Mesenchymal stem cell (in vitro differentiated cells and primary cell): ENCODE results near the gene INHBA.

ENCODE experiments used
- DNase-seq: peaks from one replicate; pipeline ENCODE4 v3.0.0-alpha.2; 2013
- H2AFZ ChIP-seq: one replicate; pipeline ENCODE4 v1.6.1; 2013; ENCODE audit warnings: low read depth, mild to moderate bottlenecking, control low read depth, inconsistent platforms, low read length, moderate library complexity
- H2AK5ac ChIP-seq: 2 replicates; pipeline ENCODE4 v1.6.1; 2013; ENCODE audit warnings: low read length, moderate library complexity, mild to moderate bottlenecking, inconsistent platforms; ENCODE audit not compliant: severe bottlenecking
- H2BK120ac ChIP-seq: one replicate; pipeline ENCODE4 v1.6.1; 2013; ENCODE audit warnings: low read depth, mild to moderate bottlenecking, inconsistent platforms, low read length, moderate library complexity
- H2BK12ac ChIP-seq, 2 experiments: one replicate each; pipeline ENCODE4 v1.6.1; 2013; ENCODE audit warnings: inconsistent platforms in 2 of 2, low read length in 2 of 2, mild to moderate bottlenecking in 2 of 2, moderate library complexity in 2 of 2, control low read depth in 1 of 2
- H2BK15ac ChIP-seq: one replicate; pipeline ENCODE4 v1.6.1; 2013; ENCODE audit warnings: mild to moderate bottlenecking, low read depth, inconsistent platforms; ENCODE audit not compliant: poor library complexity, severe bottlenecking
- H2BK5ac ChIP-seq: 2 replicates; pipeline ENCODE4 v1.6.1; 2013; ENCODE audit warnings: low read depth, mild to moderate bottlenecking, low read length, control low read depth, inconsistent platforms; ENCODE audit not compliant: poor library complexity, severe bottlenecking
- H3K14ac ChIP-seq, 2 experiments: one replicate each; pipeline ENCODE4 v1.6.1; 2013; ENCODE audit warnings: inconsistent platforms in 2 of 2, low read length in 2 of 2, control low read depth in 1 of 2, mild to moderate bottlenecking in 1 of 2, moderate library complexity in 1 of 2
- H3K18ac ChIP-seq, 2 experiments: one replicate each; pipeline ENCODE4 v1.6.1; 2013; ENCODE audit warnings: inconsistent platforms in 2 of 2, low read length in 2 of 2, control low read depth in 1 of 2, low read depth in 1 of 2, mild to moderate bottlenecking in 1 of 2
- H3K23ac ChIP-seq, 2 experiments: one replicate each; pipeline ENCODE4 v1.6.1; 2013; ENCODE audit warnings: inconsistent platforms in 2 of 2, low read length in 2 of 2, mild to moderate bottlenecking in 2 of 2, moderate library complexity in 2 of 2, control low read depth in 1 of 2
- H3K27ac ChIP-seq: 2 replicates; pipeline ENCODE4 v1.5.1; 2013; ENCODE audit warnings: mild to moderate bottlenecking, moderate library complexity, low read length, control low read depth, inconsistent platforms; ENCODE audit not compliant: poor library complexity, severe bottlenecking
- H3K27me3 ChIP-seq, 2 experiments: 2 replicates each; pipeline versions ENCODE4 v1.6.1 to v1.7.0; 2013; ENCODE audit warnings: low read length in 2 of 2, mild to moderate bottlenecking in 2 of 2, moderate library complexity in 2 of 2, control low read depth in 1 of 2, inconsistent platforms in 1 of 2; ENCODE audit not compliant: control insufficient read depth in 1 of 2, insufficient read depth in 1 of 2
- H3K36me3 ChIP-seq, 2 experiments: 2 replicates each; pipeline versions ENCODE4 v1.6.1 to v1.7.0; 2013; ENCODE audit warnings: low read length in 2 of 2, control low read depth in 1 of 2, inconsistent platforms in 1 of 2, low read depth in 1 of 2, mild to moderate bottlenecking in 1 of 2; ENCODE audit not compliant: insufficient read depth in 2 of 2, control insufficient read depth in 1 of 2
- H3K4ac ChIP-seq, 2 experiments: one replicate each; pipeline ENCODE4 v1.6.1; 2013; ENCODE audit warnings: inconsistent platforms in 2 of 2, low read length in 2 of 2, mild to moderate bottlenecking in 2 of 2, moderate library complexity in 2 of 2, control low read depth in 1 of 2, low read depth in 1 of 2
- H3K4me1 ChIP-seq: 2 replicates; pipeline ENCODE4 v1.6.1; 2013; ENCODE audit warnings: low read depth, low read length, control low read depth; ENCODE audit not compliant: control insufficient read depth, insufficient read depth
- H3K4me2 ChIP-seq: 2 replicates; pipeline ENCODE4 v1.6.1; 2013; ENCODE audit warnings: low read length, mild to moderate bottlenecking, inconsistent platforms; ENCODE audit not compliant: poor library complexity, severe bottlenecking
- H3K4me3 ChIP-seq, 2 experiments: 2 replicates each; pipeline versions ENCODE4 v1.5.1 to v1.7.0; 2013; ENCODE audit warnings: low read length in 2 of 2, mild to moderate bottlenecking in 2 of 2, control low read depth in 1 of 2, low read depth in 1 of 2; ENCODE audit not compliant: insufficient read depth in 1 of 2
- H3K79me1 ChIP-seq: replicated peaks from 2 replicates; pipeline ENCODE4 v1.6.1; 2013; ENCODE audit warnings: mild to moderate bottlenecking, control low read depth, low read length, inconsistent platforms; ENCODE audit not compliant: poor library complexity, severe bottlenecking
- H3K9ac ChIP-seq: 2 replicates; pipeline ENCODE4 v1.7.0; 2013; ENCODE audit warnings: mild to moderate bottlenecking, low read length, moderate library complexity
- H3K9me3 ChIP-seq: 2 replicates; pipeline ENCODE4 v1.7.0; 2013; ENCODE audit warnings: mild to moderate bottlenecking, low read length; ENCODE audit not compliant: control insufficient read depth
- H4K8ac ChIP-seq: one replicate; pipeline ENCODE4 v1.6.1; 2013; ENCODE audit warnings: inconsistent platforms, mild to moderate bottlenecking, low read length, moderate library complexity
- H4K91ac ChIP-seq: one replicate; pipeline ENCODE4 v1.6.1; 2013; ENCODE audit warnings: mild to moderate bottlenecking, low read length, inconsistent platforms
- WGBS: methylation state at CpG from one replicate; pipeline ENCODE4 v1.1.7; 2013; ENCODE audit warnings: mixed read lengths; 5-methylcytosine and 5-hydroxymethylcytosine counted together

INHBA gene

DNA sequence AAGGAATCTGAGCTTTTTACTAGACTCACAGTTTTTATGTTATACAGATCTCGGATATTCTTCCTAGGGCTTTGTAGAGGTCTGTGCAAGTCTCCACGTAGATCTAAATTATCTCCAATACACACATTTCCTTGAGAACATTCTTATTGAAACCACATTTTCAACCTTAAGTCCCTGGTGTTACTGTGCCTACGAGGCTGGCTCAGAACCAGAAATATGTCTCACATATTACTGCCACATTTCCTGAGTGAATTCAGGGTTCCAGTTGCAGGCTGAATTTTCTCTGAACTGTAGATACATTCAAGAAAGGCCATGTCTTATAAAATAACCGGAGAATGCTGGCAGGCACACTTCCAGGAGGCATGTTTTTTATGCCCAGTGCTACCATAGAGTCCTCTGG lies 46.5 kb downstream of the INHBA start:
- Histone ChIP-seq H3K4me1 (no peaks in the 10 kb centered on the region), H2BK5ac (no peak overlapping the region), H3K36me3 (no peaks in the 10 kb centered on the region), H3K18ac (no peak overlapping the region), H3K79me1 (no peaks in the 10 kb centered on the region), H3K4me2 (no peak overlapping the region), H2BK120ac (no peak overlapping the region), H2AK5ac (no peak overlapping the region), H3K14ac (no peak overlapping the region), H3K27ac (no peak overlapping the region), H2AFZ (no peak overlapping the region), H2BK15ac (no peak overlapping the region), H4K91ac (no peak overlapping the region), H3K4me3 (no peak overlapping the region), H3K23ac (no peak overlapping the region), H3K9ac (peak overlapping the region; percentile 32), H3K4ac (no peak overlapping the region), H3K9me3 (no peaks in the 10 kb centered on the region), H2BK12ac (no peak overlapping the region), H3K27me3 (no peaks in the 10 kb centered on the region), H4K8ac (no peak overlapping the region)
- 84% methylated on average over 4 of the region's 4 CpGs for WGBS
- no peak for DNase-seq

DNA sequence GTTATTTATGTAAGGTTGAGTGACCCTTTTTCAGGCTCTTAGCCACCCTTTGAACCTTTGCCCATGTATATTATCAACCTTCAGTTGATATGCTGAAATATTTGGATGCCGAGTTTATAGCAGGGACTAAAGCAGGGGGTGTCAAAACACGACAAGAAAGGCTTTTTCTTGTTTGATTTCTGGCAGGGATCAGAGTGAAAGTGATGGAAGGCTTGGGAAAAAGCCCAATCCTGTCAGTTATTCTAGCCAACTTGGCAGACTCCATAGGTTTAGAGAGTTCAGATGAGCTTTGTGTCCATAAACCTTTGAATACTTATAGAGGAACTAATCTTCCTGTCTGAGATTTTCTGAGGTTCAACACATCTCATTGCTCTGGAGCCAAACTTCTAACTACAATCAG lies 47.5 kb downstream of the INHBA start:
- no peak overlapping the region for H3K4ac ChIP-seq
- no peak overlapping the region for H3K4me2 ChIP-seq
- H2AFZ ChIP-seq, result no peak overlapping the region
- no peaks in the 10 kb centered on the region for H3K79me1 ChIP-seq
- H3K14ac ChIP-seq, result no peak overlapping the region
- no peaks in the 10 kb centered on the region for H3K9me3 ChIP-seq
- no peak overlapping the region for H3K27ac ChIP-seq
- H4K91ac ChIP-seq, result no peak overlapping the region
- 72% methylated on average over 2 of the region's 2 CpGs for WGBS
- no peak overlapping the region for H2BK120ac ChIP-seq
- no peak overlapping the region for H3K4me3 ChIP-seq
- DNase-seq, result no peak
- H3K36me3 ChIP-seq, result no peaks in the 10 kb centered on the region
- no peak overlapping the region for H4K8ac ChIP-seq
- no peak overlapping the region for H2BK5ac ChIP-seq
- H3K4me1 ChIP-seq, result no peaks in the 10 kb centered on the region
- H2BK15ac ChIP-seq, result no peak overlapping the region
- no peaks in the 10 kb centered on the region for H3K27me3 ChIP-seq
- H2AK5ac ChIP-seq, result no peak overlapping the region
- no peak overlapping the region for H3K23ac ChIP-seq
- H3K9ac ChIP-seq, result no peak overlapping the region
- no peak overlapping the region for H2BK12ac ChIP-seq
- H3K18ac ChIP-seq, result no peak overlapping the region

DNA sequence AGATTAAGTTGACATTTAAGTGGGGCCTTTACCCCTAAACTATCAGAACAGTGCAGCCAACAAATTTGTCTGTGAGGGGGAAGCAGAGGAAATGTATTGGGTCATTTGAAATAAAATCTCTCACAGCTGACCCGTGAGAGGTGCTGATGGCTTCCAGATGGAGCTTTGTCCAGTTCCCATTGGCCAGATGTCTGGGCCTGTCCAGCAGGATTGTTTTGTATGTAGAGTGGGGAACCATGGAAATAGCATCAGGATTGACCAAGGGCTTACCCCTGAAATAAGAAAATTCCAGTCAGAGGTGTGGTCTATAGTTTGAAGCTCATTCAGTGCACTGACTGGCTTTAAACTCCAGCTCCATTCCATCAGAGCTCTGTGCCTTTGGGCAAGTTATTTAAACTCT lies 50.6 kb downstream of the INHBA start:
- no peak overlapping the region for H2AFZ ChIP-seq
- H4K8ac ChIP-seq, result no peak overlapping the region
- H3K9ac ChIP-seq, result no peak overlapping the region
- no peak overlapping the region for H2BK120ac ChIP-seq
- no peak overlapping the region for H3K27ac ChIP-seq
- H4K91ac ChIP-seq, result no peak overlapping the region
- no peak overlapping the region for H2AK5ac ChIP-seq
- H3K79me1 ChIP-seq, result no peaks in the 10 kb centered on the region
- H3K23ac ChIP-seq, result no peak overlapping the region
- no peaks in the 10 kb centered on the region for H3K36me3 ChIP-seq
- H3K4ac ChIP-seq, result no peak overlapping the region
- H3K27me3 ChIP-seq, result no peaks in the 10 kb centered on the region
- H3K14ac ChIP-seq, result no peak overlapping the region
- no peak overlapping the region for H3K4me2 ChIP-seq
- WGBS, result 73% methylated on average over 1 of the region's 1 CpG
- H3K4me1 ChIP-seq, result no peaks in the 10 kb centered on the region
- DNase-seq, result no peak
- H3K9me3 ChIP-seq, result no peaks in the 10 kb centered on the region
- H2BK12ac ChIP-seq, result no peak overlapping the region
- H3K18ac ChIP-seq, result no peak overlapping the region
- no peak overlapping the region for H2BK5ac ChIP-seq
- no peak overlapping the region for H2BK15ac ChIP-seq
- H3K4me3 ChIP-seq, result no peak overlapping the region

DNA sequence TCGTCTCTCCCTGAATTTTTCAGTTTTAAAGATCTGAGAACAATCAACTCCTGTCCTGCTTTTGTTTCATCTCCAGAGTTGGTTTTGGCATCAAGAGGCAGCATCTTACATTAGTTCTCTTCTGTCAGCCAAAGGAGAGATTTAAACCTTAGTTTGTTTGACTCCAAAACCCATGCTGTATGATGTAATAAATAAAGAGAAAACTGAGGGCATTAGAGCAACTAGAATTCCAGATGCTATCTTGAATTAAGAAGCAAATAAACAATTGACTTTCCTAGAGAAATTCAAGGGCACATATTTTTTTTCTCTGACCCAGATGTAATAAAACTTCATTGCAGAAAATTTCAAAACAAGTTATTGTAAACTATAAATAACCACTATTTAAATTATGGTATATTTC lies 54.4 kb downstream of the INHBA start:
- no peak overlapping the region for H2BK5ac ChIP-seq
- no peak overlapping the region for H3K4me3 ChIP-seq
- H3K18ac ChIP-seq, result no peak overlapping the region
- H3K9me3 ChIP-seq, result no peaks in the 10 kb centered on the region
- no peaks in the 10 kb centered on the region for H3K79me1 ChIP-seq
- DNase-seq, result no peak
- no peak overlapping the region for H3K23ac ChIP-seq
- H3K4me1 ChIP-seq, result no peaks in the 10 kb centered on the region
- H3K27me3 ChIP-seq, result no peaks in the 10 kb centered on the region
- H4K91ac ChIP-seq, result no peak overlapping the region
- no peak overlapping the region for H2AFZ ChIP-seq
- H3K27ac ChIP-seq, result no peak overlapping the region
- no peaks in the 10 kb centered on the region for H3K36me3 ChIP-seq
- H2BK120ac ChIP-seq, result no peak overlapping the region
- H4K8ac ChIP-seq, result no peak overlapping the region
- H3K14ac ChIP-seq, result no peak overlapping the region
- no peak overlapping the region for H3K4ac ChIP-seq
- 100% methylated on average over 1 of the region's 1 CpG for WGBS
- no peak overlapping the region for H3K9ac ChIP-seq
- no peak overlapping the region for H2BK12ac ChIP-seq
- no peak overlapping the region for H2BK15ac ChIP-seq
- H3K4me2 ChIP-seq, result no peak overlapping the region
- H2AK5ac ChIP-seq, result no peak overlapping the region
